Measurements from ENCODE around the gene HJV.
A peak's percentile ranks its signal among the peaks of the same experiment; 100 is the strongest.
"Not testable (repeated sequence)": the region's sequence is repeated elsewhere in the genome, so short reads cannot be mapped to it uniquely, and the experiment has no call there.

The HJV gene

DNA sequence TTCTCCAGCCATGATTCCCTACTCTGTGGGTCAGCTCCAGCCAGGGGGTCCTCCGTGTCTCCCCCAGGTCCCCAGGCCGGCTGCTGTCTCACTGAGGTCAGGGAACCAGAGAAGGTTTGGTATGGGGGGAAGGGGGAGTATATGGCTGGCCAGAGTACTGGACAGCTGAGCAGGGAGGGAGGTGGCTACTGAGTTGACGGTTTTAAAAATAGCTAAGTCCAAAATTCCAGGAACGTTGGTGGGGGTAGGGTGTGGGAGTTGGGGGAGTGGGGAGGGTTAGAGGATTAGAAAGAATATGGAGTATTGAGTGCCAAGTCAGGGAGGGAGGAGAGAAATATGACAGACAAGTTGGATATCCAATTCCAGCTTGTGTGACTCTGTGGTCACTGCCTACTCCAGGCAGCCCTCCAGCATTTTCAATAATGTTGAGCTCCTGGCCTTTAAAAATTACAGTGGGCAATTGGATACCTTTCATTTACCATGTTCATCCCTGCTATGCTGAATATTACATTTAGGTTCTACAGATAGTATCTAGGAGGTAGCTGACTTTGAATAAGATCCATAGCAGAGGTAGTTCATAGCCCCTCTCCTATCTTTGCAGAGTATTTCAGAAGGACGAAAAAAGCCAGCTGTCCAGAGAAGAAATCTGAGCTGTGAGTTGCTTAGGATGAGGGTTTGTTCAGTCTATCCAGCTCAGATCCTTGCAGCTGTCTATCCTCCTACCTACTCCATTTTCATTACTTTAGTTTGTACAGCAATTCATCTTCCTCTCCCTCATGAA, at the start of gene HJV:
Gene HJV (minus strand): TSS at position 114 of the 781 bp plus-strand sequence. CDS start 1,504 bp downstream, outside the sequence.
- DNase-seq, result no peak

DNA sequence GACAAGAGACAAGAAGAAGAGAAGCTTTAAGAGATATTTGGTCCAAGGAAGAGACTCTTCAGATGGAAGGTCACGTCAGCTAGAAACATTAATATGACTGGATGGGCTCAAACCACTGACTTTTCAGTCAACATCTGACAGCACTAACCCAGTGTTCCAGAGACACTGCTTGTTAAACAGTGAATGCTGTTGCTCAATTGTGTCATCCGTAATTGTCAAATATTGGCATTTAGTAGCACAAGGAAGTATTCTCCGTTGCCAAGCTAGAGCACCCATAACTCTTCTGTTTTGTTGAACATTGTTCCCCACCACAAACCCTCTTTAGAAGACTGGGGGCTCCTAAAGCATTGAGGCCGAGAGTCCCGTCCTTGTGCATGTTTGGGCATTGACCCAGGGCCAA, 37.6 kb upstream of the HJV start:
- not testable (repeated sequence) for DNase-seq

DNA sequence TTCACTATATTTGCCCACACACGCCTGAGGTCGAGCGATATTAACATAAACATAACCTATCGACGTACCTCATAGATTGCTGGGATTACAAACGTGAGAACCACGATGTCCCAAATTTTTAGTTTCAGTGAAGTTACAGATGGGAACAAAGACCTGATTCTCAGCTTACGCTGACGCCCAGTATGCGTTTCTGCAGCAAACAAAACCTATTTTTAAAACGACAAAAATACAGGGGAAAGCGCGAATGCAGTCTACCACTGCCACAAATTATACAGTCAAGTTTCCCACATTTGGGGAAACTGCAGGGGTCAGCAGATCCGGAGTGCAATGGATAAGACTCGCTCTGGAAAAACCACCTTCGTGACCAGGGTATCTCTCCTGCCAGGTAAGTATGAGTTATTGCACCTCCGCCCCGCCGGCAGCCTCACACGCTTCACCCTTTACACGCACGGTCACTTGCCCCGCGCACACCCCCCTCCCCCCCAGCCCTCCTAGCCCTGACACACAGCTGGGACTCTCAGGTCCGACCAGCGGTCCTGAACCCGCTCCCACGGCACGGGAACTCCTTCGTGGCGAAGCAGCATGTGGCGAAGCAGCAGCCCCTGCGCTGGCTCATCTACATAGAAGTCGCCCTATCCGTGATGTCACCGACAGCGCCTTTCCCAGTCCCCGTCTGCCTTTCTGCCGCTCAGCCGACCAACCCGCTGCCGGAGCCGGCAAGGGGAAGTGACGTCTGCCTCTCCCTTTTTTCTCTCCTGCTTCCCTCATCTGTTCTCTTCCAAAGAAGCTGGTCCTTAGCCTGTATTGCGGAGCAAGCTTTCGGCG, 30.5 kb upstream of the HJV start:
- peak; percentile 97 for DNase-seq

GRCh38 chr1:146051452-146051851, 29.9 kb upstream of the HJV start:
- no peak for DNase-seq

- not testable (repeated sequence) for DNase-seq
Observed at GRCh38 chr1:146050652-146050963, 29.1 kb upstream of the HJV start.

DNA sequence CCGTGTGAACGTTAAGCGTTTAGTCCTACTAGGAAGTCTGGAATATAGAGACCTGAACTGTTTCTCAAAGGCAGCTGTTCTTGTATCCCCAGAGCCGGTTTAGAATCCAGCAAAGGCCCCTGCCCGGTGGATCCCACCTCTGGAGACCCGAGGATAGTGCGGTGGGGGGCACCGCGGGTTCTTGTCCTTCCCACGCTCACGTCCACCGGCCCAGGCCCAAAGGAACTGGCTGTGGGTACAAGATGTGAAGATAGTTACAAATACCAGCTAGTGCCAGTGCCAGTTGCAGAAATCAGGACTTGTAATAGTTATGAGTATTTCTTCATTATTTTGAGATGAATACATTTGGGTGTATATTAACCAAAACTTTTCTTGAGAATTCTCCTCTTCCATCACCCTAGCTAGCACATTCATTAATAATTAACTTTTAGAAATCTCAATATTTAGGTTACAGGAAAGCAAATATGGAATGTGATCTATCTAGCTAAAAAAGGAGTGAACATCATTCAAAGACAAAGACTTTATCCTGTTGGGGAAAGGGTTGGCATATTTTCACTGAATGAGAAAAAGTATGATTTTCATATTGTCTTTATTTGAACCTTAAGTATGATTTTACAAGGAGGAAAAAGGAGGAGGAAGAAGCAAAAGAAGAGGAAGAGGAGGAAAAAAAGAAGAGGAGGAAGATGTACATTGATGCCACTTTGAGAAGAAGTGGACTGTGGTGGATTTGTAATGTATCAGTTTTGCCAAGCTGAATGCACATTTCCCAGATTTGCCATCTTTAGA, 28.5 kb upstream of the HJV start:
- not testable (repeated sequence) for DNase-seq

DNA sequence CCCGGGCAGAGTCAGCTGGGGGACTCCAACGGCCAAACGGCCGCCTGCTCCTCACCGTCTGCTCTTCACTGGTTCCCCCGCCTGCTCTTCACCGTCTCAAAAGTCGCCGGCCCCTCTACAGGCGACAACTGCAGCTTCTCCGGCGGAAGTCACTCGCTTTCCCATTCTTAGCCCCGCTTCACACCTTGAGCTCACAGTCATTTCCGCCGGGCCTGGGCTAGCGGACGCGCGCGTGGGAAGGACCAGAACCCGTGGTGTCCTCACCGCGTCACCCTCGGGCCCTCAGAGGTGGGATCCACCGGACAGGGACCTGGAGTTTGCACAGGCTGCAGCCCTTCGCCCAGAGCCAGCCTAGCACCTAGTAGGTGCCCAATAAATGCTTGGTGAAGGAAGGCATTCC, 27.9 kb upstream of the HJV start:
- no peak for DNase-seq

- peak; percentile 61 for DNase-seq
Observed at GRCh38 chr1:146048514-146049115, 27.1 kb upstream of the HJV start.

DNA sequence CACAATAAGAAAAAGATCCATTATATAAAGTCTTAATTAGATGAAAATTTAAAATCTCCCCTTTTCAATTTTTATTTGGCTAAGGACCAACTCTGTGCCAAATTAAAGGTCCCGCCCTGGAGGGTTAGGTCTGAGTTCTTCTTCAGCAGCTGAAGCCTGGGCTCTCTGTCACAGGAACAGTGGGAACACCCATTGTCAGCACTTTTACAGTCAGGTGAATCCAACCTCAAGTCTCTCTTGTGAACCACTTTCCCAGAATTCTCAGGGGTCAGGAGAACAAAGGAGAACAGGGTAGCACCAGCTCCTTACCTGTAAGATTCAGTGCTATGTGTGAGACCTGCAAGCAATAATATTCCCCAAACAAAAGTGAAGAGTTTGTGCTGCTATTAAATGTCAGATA, 25.1 kb upstream of the HJV start:
- no peak for DNase-seq

DNA sequence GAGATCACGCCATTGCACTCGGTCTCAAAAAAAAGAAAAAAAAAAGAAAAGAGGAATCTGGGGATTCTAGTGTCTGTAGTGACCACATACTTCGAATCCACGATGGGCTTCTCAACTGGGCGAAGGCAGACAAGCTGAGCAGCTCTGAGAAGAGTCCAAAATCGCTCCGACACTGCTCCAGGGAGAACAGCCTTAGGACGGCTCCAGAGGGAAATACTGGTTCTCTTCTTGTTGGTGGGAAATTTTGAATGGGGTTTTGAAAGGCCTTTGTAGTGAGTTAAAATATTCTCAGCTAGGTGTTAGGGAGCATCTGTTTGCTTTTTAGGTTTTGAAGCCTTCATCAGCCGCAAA, 18.3 kb upstream of the HJV start:
- peak; percentile 13 for DNase-seq

- DNase-seq, result peak; percentile 91
Observed at GRCh38 chr1:146036965-146037646, 15.6 kb upstream of the HJV start.

DNA sequence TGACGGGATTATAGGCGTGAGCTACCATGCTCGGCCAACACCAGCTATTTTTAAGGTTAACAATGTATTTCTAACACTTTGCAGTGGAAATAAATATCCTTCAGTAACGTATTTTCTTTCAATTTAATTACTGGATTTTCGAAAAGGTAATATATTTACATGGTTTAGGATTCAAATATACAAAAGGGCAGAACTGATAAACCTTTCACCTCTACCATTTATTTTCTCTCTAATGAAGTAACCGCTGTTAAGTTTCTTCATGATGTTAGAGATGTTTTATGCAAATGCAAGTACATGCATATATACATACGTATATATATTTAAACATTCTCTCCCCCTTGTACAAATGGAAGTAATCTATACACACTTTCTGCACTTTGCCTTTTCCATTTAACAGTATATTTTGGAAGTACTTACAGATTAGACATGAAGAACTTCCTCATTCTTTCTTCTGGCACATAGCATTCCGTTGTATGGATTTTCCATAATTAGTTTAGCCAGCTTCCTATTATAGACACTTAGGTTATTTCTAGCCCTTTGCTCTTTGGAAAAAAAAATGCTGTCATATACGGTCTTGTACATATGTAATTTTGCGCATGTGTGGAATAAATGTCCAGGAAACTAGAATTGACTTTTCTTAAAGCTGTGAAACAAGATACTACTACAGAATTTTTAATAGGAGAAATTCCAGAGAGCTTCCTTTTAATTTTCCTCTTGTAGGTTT, 14.9 kb upstream of the HJV start:
- DNase-seq, result no peak

- peak; percentile 67 for DNase-seq
Observed at GRCh38 chr1:146035048-146035423, 13.5 kb upstream of the HJV start.

GRCh38 chr1:146032631-146033219, 11.2 kb upstream of the HJV start:
- peak; percentile 67 for DNase-seq

- no peak for DNase-seq
Observed at GRCh38 chr1:146031476-146031875, 9.9 kb upstream of the HJV start.

DNA sequence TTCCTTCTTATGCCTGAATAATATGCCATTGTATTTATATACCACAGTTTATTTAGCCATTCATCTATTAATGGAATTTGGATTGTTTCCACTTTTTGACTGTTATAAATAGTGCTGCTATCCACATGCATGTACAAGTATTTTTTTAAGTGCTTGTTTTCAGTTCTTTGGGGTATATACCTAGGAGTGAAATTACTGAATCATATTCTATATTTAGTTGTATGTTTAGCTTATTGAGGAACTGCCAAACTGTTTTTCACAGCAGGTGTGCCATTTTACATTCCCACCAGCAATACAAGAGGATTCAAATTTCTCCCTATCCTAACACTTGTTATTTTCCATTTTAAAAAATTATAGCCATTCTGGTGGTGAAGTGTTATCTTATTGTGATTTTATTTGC, 7.6 kb upstream of the HJV start:
- DNase-seq, result no peak

GRCh38 chr1:146026650-146027049, 5.1 kb upstream of the HJV start:
- DNase-seq, result not testable (repeated sequence)

DNA sequence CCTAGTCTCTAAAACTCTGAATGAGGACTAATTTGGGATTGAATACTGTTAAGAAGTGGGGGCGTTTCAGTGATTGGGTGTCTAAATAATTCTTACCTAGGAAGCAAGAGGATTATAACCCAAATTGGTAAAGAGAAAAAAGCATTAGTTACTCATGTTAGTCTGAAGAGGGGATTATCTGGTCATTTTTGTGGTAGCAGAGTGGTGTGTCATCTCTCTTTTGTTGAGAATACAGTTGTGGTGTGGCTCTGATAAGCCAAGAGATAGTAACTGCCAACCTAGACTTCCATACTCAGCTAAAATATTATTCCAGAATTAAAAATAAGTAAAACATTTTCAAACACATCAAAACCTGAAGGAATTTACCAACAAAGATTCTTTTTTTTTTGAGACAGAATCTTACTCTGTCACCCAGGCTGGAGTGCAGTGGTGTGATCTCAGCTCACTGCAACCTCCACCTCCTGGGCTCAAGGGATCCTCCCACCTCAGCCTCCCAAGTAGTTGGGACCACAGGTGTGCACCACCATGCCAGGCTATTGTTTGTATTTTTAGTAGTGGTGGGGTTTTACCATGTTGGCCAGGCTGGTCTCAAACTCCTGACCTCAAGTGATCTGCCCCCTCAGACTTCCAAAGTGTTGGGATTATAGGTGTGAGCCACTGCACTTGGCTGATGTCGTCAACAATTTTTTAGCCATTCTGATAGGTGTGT, 4.4 kb upstream of the HJV start:
- not testable (repeated sequence) for DNase-seq

DNA sequence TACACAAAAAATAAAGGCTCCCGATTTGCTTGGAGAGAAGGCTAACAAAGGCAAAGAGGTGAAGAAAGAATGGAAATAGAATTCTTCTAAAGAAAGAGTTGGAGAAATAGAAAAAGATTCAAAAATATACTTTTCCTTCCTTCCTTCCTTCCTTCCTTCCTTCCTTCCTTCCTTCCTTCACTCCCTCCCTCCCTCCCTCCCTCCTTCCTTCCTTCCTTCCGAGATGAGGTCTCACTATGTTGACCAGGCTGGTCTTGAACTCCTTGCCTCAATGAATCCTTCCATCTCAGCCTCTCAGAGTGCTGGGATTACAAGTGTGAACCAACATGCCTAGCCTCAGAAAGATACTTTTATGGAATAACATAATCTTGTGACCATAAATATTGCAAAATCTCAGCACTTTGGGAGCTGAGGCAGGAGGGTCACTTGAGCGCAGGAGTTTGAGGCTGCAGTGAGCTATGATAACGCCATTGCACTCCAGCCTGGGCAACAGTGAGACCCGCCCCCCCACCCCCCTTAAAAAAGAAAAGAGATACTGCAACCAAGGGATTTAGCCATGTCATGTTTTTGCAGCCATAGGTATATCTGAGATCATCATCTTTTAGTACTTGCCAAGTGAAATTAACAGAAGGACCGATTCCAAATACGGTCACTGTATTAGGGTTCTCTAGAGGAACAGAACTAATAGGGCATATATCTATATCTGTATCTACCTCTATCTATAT, 1.0 kb upstream of the HJV start:
- DNase-seq, result no peak

DNA sequence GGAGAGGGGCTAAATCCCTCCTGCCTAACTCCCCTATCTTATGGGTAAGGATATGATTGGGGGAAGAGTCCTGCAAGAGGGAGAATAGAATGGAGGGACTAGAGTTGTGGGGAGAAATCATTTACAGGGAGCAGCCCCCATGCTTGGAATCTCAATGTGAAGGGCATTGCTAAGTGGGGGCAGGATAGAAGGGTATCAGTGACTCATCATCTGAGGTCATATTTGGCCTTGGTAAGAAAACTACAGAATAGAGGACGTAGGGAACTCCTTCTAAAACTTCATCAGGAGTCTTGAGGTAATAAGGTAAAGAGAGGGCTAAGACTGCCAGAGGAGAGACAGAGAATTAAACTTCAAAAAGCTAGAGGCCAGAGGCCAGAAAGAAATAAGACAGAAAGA, 487 bp downstream of the HJV start:
- no peak for DNase-seq

Data from EL (cell line).